Measurements from ENCODE around the gene ALCAM.
A peak's percentile ranks its signal among the peaks of the same experiment; 100 is the strongest.

Gene ALCAM

GRCh38 chr3:105362021-105362665 lies 4.6 kb upstream of the ALCAM start:
- no peak for TF ChIP-seq CTCF (IDR thresholded peaks at IDR 0.05; ENCODE audit: low read depth, low read length)
- no peak overlapping the region for H3K4me3 ChIP-seq (ENCODE audit: low read depth, low read length)
- peak; percentile 84 for DNase-seq (ENCODE audit: low read depth, low spot score)
- in situ Hi-C loops (cut with HindIII; ENCODE audit: low sequenced_read_pairs): no loop called here

GRCh38 chr3:105364128-105364527 lies 2.6 kb upstream of the ALCAM start:
- TF ChIP-seq CTCF (IDR thresholded peaks at IDR 0.05; ENCODE audit: low read depth, low read length): no peak
- in situ Hi-C loops (cut with HindIII; ENCODE audit: low sequenced_read_pairs): no loop called here
- H3K4me3 ChIP-seq (ENCODE audit: low read depth, low read length): no peak overlapping the region
- peak; percentile 71 for DNase-seq (ENCODE audit: low read depth, low spot score)

- H3K4me3 ChIP-seq (ENCODE audit: low read depth, low read length): peak overlapping the region; percentile 94
- no peak for TF ChIP-seq CTCF (IDR thresholded peaks at IDR 0.05; ENCODE audit: low read depth, low read length)
- in situ Hi-C loops (cut with HindIII; ENCODE audit: low sequenced_read_pairs): no loop called here
- DNase-seq (ENCODE audit: low read depth, low spot score): peak; percentile 71
Measured at GRCh38 chr3:105365081-105365390, 1.7 kb upstream of the ALCAM start.

GRCh38 chr3:105365391-105366325 lies 1.1 kb upstream of the ALCAM start:
- H3K4me3 ChIP-seq (ENCODE audit: low read depth, low read length): peak overlapping the region; percentile 94
- DNase-seq (ENCODE audit: low read depth, low spot score): peak; percentile 87
- in situ Hi-C loops (cut with HindIII; ENCODE audit: low sequenced_read_pairs): no loop called here
- TF ChIP-seq CTCF (IDR thresholded peaks at IDR 0.05; ENCODE audit: low read depth, low read length): no peak

GRCh38 chr3:105367063-105367405 lies 325 bp downstream of the ALCAM start:
- TF ChIP-seq CTCF (IDR thresholded peaks at IDR 0.05; ENCODE audit: low read depth, low read length): no peak
- in situ Hi-C loops (cut with HindIII; ENCODE audit: low sequenced_read_pairs): no loop called here
- peak overlapping the region; percentile 94 for H3K4me3 ChIP-seq (ENCODE audit: low read depth, low read length)
- DNase-seq (ENCODE audit: low read depth, low spot score): no peak

- in situ Hi-C loops (cut with HindIII; ENCODE audit: low sequenced_read_pairs): no loop called here
- peak overlapping the region; percentile 94 for H3K4me3 ChIP-seq (ENCODE audit: low read depth, low read length)
- TF ChIP-seq CTCF (IDR thresholded peaks at IDR 0.05; ENCODE audit: low read depth, low read length): no peak
- peak; percentile 82 for DNase-seq (ENCODE audit: low read depth, low spot score)
Measured at GRCh38 chr3:105367406-105368213, 901 bp downstream of the ALCAM start.

All from astrocyte of the spinal cord (primary cell).